ENCODE data around the gene XIRP1. TPM values are rescaled to one million over a fixed set of nuclear protein-coding genes. Genes with fewer than 3 reads are reported as not detected.

The XIRP1 gene
- total RNA-seq, 1 donor from 2014 or later, result not detected

DNA sequence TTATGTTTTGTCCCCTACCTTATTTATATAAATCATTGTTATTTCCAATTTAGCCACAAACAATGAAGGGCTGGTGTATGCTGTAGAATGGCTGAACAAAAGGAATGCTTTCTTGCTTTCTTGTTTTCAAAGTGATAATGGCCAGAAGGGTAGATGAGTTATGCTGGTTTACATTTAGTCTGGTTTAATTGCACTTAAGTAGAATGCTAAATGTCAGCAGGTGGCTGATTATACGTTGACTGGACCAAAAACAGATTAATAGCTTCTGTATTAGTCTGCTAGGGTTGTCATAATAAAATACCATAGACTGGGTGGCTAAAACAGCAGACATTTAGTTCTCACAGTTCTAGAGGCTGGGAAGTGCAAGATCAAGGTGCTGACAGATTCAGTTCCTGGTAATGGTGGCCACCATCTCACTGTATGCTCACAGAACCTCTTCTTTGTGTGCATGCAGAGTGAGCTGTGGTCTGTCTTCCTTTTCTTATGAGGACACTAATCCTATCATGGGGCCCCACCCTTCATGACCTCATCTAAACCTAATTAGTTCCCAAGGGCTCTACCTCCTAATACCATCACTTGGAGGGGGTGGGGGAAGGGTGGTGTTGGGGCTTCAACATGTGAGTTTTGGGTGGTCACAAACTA is 17.1 kb upstream of the XIRP1 start:
- Histone ChIP-seq H3K27me3 (no peaks in the 10 kb centered on the region), H3K4me1 (no peaks in the 10 kb centered on the region), H3K9me3 (no peaks in the 10 kb centered on the region), H3K27ac (no peak overlapping the region), H3K36me3 (no peaks in the 10 kb centered on the region), H3K4me3 (no peak overlapping the region)
- TF ChIP-seq, protein P1, sequence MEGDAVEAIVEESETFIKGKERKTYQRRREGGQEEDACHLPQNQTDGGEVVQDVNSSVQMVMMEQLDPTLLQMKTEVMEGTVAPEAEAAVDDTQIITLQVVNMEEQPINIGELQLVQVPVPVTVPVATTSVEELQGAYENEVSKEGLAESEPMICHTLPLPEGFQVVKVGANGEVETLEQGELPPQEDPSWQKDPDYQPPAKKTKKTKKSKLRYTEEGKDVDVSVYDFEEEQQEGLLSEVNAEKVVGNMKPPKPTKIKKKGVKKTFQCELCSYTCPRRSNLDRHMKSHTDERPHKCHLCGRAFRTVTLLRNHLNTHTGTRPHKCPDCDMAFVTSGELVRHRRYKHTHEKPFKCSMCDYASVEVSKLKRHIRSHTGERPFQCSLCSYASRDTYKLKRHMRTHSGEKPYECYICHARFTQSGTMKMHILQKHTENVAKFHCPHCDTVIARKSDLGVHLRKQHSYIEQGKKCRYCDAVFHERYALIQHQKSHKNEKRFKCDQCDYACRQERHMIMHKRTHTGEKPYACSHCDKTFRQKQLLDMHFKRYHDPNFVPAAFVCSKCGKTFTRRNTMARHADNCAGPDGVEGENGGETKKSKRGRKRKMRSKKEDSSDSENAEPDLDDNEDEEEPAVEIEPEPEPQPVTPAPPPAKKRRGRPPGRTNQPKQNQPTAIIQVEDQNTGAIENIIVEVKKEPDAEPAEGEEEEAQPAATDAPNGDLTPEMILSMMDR (IDR thresholded peaks at IDR 0.05), result no peak
- no peak for TF ChIP-seq POLR2AphosphoS5 (IDR thresholded peaks at IDR 0.05; ENCODE audit: insufficient read depth in 1 of 2, low read depth in 1 of 2)
- TF ChIP-seq POLR2A (IDR thresholded peaks at IDR 0.05), result no peak
- no peak for DNase-seq (ENCODE audit: extremely low spot score in 2 of 2)
- intact Hi-C loops (cut with DNase I), result no loop called here

DNA sequence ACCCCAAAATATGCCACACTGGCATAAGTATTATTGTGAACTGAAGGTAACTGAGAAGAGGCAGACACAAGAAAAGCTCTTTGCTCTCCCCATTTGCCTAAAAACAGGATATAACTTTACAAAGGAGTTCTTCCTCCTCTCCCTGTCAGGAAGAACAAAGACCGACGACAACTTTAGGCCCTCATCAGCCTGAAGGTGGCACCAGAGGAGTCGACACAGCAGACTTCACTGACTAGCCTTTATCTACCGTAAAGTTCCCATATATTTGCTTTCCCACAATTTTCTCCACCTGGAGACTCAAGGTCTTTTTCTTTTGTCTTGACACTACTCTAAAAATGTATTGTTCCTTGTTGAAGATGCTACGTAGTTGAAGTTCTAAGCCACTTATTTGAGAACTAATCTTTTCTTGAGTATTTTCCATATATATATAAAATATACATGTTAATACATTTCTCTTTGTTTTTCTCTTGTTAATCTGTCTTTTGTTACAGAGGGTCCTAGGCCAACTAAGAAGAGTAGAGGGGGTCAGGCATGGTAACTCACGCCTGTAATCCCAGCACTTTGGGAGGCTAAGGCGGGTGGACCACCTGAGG is 16.2 kb upstream of the XIRP1 start:
- DNase-seq (ENCODE audit: extremely low spot score in 2 of 2), result no peak
- TF ChIP-seq POLR2A (IDR thresholded peaks at IDR 0.05) (no peak), POLR2AphosphoS5 (IDR thresholded peaks at IDR 0.05; ENCODE audit: insufficient read depth in 1 of 2, low read depth in 1 of 2) (no peak)
- TF ChIP-seq, protein P1 (IDR thresholded peaks at IDR 0.05), result peak in 1 of 3 experiments; percentile 32
- intact Hi-C loops (cut with DNase I), result no loop called here
- no peak overlapping the region for H3K4me3 ChIP-seq
- H3K27ac ChIP-seq, result no peak overlapping the region
- no peaks in the 10 kb centered on the region for H3K36me3 ChIP-seq
- no peaks in the 10 kb centered on the region for H3K9me3 ChIP-seq
- no peaks in the 10 kb centered on the region for H3K27me3 ChIP-seq
- no peaks in the 10 kb centered on the region for H3K4me1 ChIP-seq

DNA sequence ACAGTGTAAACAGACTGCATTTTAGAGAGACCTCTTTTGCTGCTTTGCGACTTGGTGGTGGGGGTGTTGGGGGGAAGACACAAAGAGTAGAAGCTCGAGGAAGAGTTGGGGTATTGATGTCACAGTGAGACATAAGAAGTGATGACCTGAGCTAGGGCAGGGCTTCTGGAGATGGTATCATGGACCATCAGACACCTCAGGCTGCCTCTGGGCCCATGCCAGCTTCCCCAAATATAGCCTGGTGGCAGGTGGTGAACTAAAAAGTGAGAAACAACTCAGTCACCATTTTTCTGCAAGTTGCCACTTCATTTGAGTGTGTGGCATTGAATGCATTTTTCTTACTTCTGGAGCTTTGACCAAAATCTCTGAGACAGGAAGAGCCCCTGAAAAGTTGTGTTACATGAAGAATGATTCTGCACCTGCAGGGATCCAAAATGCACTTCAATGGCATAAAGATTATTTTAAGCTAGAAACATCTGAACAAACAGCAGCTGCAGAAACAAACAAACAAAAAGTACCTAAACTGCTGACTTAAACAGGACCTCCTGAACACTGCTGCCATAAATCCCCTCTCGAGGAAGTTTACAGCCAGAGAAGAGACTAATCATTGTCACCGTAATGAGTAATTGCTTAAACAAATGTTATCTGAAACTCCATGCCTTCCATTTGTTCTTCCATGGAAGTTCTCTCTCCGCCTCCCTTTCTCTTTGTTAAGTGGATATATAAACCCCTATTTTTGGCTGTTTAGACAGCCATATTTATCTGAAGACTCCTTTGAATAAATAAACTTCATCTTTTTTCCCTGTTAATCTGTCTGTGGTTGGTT is 15.2 kb upstream of the XIRP1 start:
- Histone ChIP-seq H3K27me3 (no peaks in the 10 kb centered on the region), H3K4me3 (no peak overlapping the region), H3K4me1 (no peaks in the 10 kb centered on the region), H3K9me3 (no peaks in the 10 kb centered on the region), H3K36me3 (no peaks in the 10 kb centered on the region), H3K27ac (no peak overlapping the region)
- intact Hi-C loops (cut with DNase I), result no loop called here
- TF ChIP-seq, protein P1 (IDR thresholded peaks at IDR 0.05), result no peak
- no peak for TF ChIP-seq POLR2A (IDR thresholded peaks at IDR 0.05)
- TF ChIP-seq POLR2AphosphoS5 (IDR thresholded peaks at IDR 0.05; ENCODE audit: insufficient read depth in 1 of 2, low read depth in 1 of 2), result no peak
- DNase-seq (ENCODE audit: extremely low spot score in 2 of 2), result no peak

DNA sequence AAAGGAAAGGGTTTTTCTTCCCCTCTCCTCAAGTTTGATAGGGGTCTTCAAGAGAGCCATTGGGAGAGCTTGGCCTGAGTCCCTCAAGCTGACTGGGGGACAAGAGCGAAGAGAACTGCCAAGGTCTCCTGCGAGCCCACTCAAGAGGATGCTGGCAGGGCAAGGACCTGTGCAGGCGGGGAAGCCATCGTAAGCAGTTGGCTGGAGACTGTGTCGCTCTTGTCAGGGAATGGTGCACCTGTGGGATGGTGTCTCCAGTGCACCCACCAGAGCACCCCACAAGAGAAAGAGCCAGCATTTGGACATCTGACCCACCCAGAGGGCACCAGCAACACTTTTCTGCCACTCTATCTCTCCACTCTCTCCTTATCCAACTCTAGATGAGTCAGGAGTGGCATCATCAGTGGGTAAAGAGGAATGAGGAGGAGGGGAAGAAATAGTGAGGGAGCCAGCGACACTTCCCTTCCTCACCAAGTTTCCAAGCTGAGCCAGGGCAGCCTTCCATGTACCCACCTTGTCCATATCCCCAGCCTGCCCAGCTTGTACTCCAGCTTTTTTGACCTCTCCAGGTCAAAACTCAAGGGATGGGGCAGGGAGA is 13.6 kb upstream of the XIRP1 start:
- Histone ChIP-seq H3K27ac (no peak overlapping the region), H3K36me3 (no peaks in the 10 kb centered on the region), H3K4me1 (no peaks in the 10 kb centered on the region), H3K4me3 (no peak overlapping the region), H3K27me3 (no peaks in the 10 kb centered on the region), H3K9me3 (no peaks in the 10 kb centered on the region)
- DNase-seq (ENCODE audit: extremely low spot score in 2 of 2), result no peak
- intact Hi-C loops (cut with DNase I), result no loop called here
- no peak for TF ChIP-seq POLR2A (IDR thresholded peaks at IDR 0.05)
- no peak for TF ChIP-seq POLR2AphosphoS5 (IDR thresholded peaks at IDR 0.05; ENCODE audit: insufficient read depth in 1 of 2, low read depth in 1 of 2)

DNA sequence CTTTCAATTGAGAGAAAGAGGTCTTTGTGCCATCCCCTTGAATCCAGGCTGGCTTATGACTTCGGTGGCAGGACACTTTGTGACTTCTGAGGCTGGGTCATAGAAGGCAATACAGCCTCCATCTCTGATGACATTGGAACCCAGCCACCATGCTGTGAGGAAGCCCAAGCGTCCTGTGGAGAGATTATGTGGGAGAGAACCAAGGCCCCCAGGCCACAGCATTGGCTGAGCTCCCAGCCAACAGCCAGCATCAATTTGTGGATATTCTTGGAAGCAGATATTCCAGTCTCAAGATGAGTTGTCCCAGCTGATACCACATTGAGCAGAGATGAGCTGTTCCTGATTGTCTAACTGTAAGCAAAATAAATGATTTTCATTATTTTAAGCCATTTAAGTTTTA is 12.7 kb upstream of the XIRP1 start:
- TF ChIP-seq, protein P1 (IDR thresholded peaks at IDR 0.05), result no peak
- TF ChIP-seq POLR2AphosphoS5 (IDR thresholded peaks at IDR 0.05; ENCODE audit: insufficient read depth in 1 of 2, low read depth in 1 of 2) (no peak), POLR2A (IDR thresholded peaks at IDR 0.05) (no peak)
- intact Hi-C loops (cut with DNase I), result no loop called here

More for the DNA sequence above, 12.7 kb upstream of the XIRP1 start:
- no peak for DNase-seq (ENCODE audit: extremely low spot score in 2 of 2)
- H3K27me3 ChIP-seq, result no peaks in the 10 kb centered on the region
- no peak overlapping the region for H3K27ac ChIP-seq
- H3K9me3 ChIP-seq, result no peaks in the 10 kb centered on the region
- no peaks in the 10 kb centered on the region for H3K4me1 ChIP-seq
- H3K4me3 ChIP-seq, result no peak overlapping the region
- no peaks in the 10 kb centered on the region for H3K36me3 ChIP-seq
